ENCODE measurements around the gene ACAP2. TPM values are rescaled to one million over a fixed set of nuclear protein-coding genes. Genes with fewer than 3 reads are reported as not detected.

Gene ACAP2
- total RNA-seq, 1 donor from 2014 or later = 60.3 TPM

GRCh38 chr3:195240171-195240701, 202.6 kb downstream of the ACAP2 start:
- no peak for TF ChIP-seq CTCF (IDR thresholded peaks at IDR 0.05)
- intact Hi-C loops (cut with DNase I) = no loop called here
- Histone ChIP-seq H3K9me3 (no peaks in the 10 kb centered on the region), H3K4me1 (peaks cover 13% of the 10 kb centered on the region), H3K4me3 (no peak overlapping the region), H3K36me3 (no peaks in the 10 kb centered on the region), H3K27ac (peak overlapping the region; percentile 75), H3K27me3 (no peaks in the 10 kb centered on the region)
- peak; percentile 24 for ATAC-seq
- DNase-seq = peak; percentile 65

- Histone ChIP-seq H3K27ac (peak overlapping the region; percentile 75), H3K9me3 (no peaks in the 10 kb centered on the region), H3K4me1 (peaks cover 13% of the 10 kb centered on the region), H3K4me3 (no peak overlapping the region), H3K27me3 (no peaks in the 10 kb centered on the region), H3K36me3 (no peaks in the 10 kb centered on the region)
- intact Hi-C loops (cut with DNase I) = no loop called here
- no peak for DNase-seq
- no peak for TF ChIP-seq CTCF (IDR thresholded peaks at IDR 0.05)
- no peak for ATAC-seq
These were observed 203.7 kb downstream of the ACAP2 start for GRCh38 chr3:195239121-195239520.

- no peak for TF ChIP-seq CTCF (IDR thresholded peaks at IDR 0.05)
- no peaks in the 10 kb centered on the region for H3K9me3 ChIP-seq
- intact Hi-C loops (cut with DNase I) = no loop called here
- H3K4me1 ChIP-seq = peaks cover 13% of the 10 kb centered on the region
- DNase-seq (peak; percentile 56), ATAC-seq (peak; percentile 66)
- no peak overlapping the region for H3K4me3 ChIP-seq
- H3K27me3 ChIP-seq = no peaks in the 10 kb centered on the region
- peak overlapping the region; percentile 75 for H3K27ac ChIP-seq
- H3K36me3 ChIP-seq = no peaks in the 10 kb centered on the region
These were observed 204.2 kb downstream of the ACAP2 start for GRCh38 chr3:195238586-195239118.

GRCh38 chr3:195238081-195238571, 204.7 kb downstream of the ACAP2 start:
- H3K9me3 ChIP-seq = no peaks in the 10 kb centered on the region
- peak overlapping the region; percentile 75 for H3K27ac ChIP-seq
- peak; percentile 46 for DNase-seq

DNA sequence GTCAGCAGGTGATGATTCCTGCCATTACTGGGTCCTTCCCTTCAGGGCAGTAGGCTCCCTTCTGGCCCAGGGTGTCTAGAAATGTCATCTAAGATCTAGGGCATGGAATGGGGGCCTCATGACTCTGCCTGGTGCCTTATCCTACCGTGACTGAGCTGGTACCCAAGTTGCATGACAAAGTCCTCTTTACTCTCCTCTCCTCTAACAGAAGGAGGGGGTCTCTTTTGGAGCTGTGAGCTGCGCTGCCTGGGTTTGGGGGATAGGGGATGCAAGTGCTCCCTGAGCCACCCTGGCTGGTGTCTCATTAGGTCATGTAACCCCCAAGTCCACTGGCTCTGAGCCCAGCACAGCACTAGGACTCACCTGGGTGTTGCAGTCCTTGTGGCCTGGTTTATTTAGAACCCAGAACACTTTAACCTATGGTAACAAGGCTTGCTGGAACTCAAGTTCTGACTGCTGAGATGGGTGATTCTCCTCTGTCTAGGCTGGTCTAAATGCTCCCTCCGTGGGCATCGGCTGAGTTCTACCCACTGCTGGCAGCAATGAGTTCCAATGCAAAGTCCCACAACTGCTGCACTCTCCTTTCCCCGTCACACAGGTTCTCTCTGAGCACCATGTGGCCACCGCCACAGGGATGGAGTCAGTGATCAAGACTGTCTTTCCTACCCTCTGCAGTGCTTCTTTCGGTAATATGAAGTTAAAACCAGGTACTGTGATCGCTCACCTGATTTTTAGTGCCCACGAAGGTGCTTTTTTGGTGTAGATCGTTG, 205.8 kb downstream of the ACAP2 start:
- Histone ChIP-seq H3K36me3 (no peaks in the 10 kb centered on the region), H3K27me3 (no peaks in the 10 kb centered on the region), H3K4me1 (peaks cover 13% of the 10 kb centered on the region), H3K4me3 (no peak overlapping the region), H3K9me3 (no peaks in the 10 kb centered on the region), H3K27ac (no peak overlapping the region)
- no peak for TF ChIP-seq CTCF (IDR thresholded peaks at IDR 0.05)
- ATAC-seq = no peak
- peak; percentile 31 for DNase-seq
- intact Hi-C loops (cut with DNase I) = no loop called here

More at GRCh38 chr3:195238081-195238571, 204.7 kb downstream of the ACAP2 start:
- ATAC-seq = no peak
- Histone ChIP-seq H3K4me3 (no peak overlapping the region), H3K27me3 (no peaks in the 10 kb centered on the region), H3K4me1 (peaks cover 13% of the 10 kb centered on the region), H3K36me3 (no peaks in the 10 kb centered on the region)
- intact Hi-C loops (cut with DNase I) = no loop called here
- no peak for TF ChIP-seq CTCF (IDR thresholded peaks at IDR 0.05)
